Measurements from ENCODE around the gene NUDT16L1.

DNA sequence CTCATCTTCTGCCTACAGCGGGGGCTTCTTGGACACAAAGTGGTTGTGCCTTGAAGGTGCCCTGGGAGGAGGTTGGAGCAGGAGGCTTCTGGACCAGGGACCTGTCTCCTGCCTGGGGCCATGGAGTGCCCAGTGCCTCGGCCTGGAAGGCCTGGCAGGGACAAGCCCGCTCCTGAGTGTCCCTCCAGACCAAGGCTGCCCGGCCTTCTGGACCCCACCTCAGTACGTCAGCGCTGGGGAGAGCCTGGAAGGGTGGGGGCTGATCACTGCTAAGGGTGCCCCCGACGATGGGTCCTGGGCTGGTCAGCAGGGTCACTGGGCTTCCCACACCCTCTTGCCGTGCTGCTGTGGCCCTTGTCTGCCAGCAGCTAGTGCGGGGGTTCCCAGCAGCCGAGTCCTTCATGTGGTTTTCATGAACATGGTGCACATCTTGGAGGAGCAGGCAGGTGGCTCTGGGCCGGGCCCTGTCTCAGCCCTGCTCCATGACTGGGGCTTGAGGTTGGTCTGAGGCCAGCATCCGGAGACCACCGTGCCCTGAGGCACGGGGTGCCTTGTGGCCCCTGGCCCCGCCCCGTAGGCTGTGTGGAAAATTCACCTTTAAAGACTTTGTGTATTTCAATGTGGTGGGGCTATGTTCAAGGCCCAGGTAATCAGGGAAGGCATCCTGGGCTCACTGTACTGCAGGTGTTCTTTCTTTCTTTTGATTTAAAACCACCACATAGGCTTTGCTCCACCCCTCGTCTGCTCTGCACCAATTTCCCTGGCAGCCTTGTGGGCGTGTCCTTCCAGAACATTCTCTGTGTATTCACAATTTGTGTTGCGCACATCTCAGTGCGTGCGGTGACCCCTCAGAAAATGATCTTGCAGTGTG, 46.4 kb upstream of the NUDT16L1 start:
- TF ChIP-seq POLR2A (IDR thresholded peaks at IDR 0.05; ENCODE audit: low read depth, low read length), result no peak
- TF ChIP-seq POLR2AphosphoS5 (IDR thresholded peaks at IDR 0.05; ENCODE audit: low read depth, low read length), result no peak

Measured in GM12892 (cell line).